HepG2 (cell line): Measurements from ENCODE around the gene PROC. TPM values are rescaled to one million over a fixed set of nuclear protein-coding genes. Genes with fewer than 3 reads are reported as not detected.

ENCODE experiments used
- CBFB ChIP-seq: sonication (generic); formaldehyde crosslinking; IDR thresholded peaks from 2 replicates; pipeline ENCODE4 v1.4.0; 2020; ENCODE audit warnings: missing genetic modification reagents
- CHD4 ChIP-seq: fragments of 200-600 bp; sonication (generic); IDR thresholded peaks from 2 replicates; pipeline ENCODE4 v1.7.0; 2017; ENCODE audit warnings: mild to moderate bottlenecking, low read length, borderline replicate concordance
- CTCF ChIP-seq: sonication (generic); formaldehyde crosslinking; IDR thresholded peaks from 2 replicates; pipeline ENCODE4 v1.5.0; 2020; ENCODE audit warnings: mild to moderate bottlenecking, missing genetic modification reagents, moderate library complexity
- FOSL1 ChIP-seq: sonication (generic); formaldehyde crosslinking; IDR thresholded peaks from 2 replicates; pipeline ENCODE4 v1.9.0; 2021; ENCODE audit warnings: missing genetic modification reagents, borderline replicate concordance
- HIC2 ChIP-seq: sonication (generic); formaldehyde crosslinking; IDR thresholded peaks from 2 replicates; pipeline ENCODE4 v1.9.0; 2022; ENCODE audit warnings: low read depth, missing genetic modification reagents
- IKZF5 ChIP-seq: IDR thresholded peaks from 2 replicates; pipeline ENCODE4 v1.6.1; 2018; ENCODE audit warnings: missing genetic modification reagents, mild to moderate bottlenecking, missing compliant biosample characterization
- KDM4B ChIP-seq: sonication (generic); formaldehyde crosslinking; IDR thresholded peaks from 2 replicates; pipeline ENCODE4 v1.4.0; 2020; ENCODE audit warnings: missing genetic modification reagents
- MTERF4 ChIP-seq: sonication (generic); formaldehyde crosslinking; IDR thresholded peaks from 2 replicates; pipeline ENCODE4 v1.8.0; 2023; ENCODE audit warnings: mild to moderate bottlenecking, missing genetic modification reagents
- NFYC ChIP-seq: IDR thresholded peaks from 2 replicates; pipeline ENCODE4 v1.6.1; 2016; ENCODE audit warnings: missing genetic modification reagents, missing compliant biosample characterization
- PAX8 ChIP-seq: sonication (generic); formaldehyde crosslinking; IDR thresholded peaks from 2 replicates; pipeline ENCODE4 v1.8.0; 2022; ENCODE audit warnings: mild to moderate bottlenecking, missing genetic modification reagents, borderline replicate concordance
- PLSCR1 ChIP-seq: sonication (generic); formaldehyde crosslinking; IDR thresholded peaks from 2 replicates; pipeline ENCODE4 v1.5.0; 2020; ENCODE audit warnings: missing genetic modification reagents, mild to moderate bottlenecking, borderline replicate concordance
- RFX1 ChIP-seq: fragments of 450-650 bp; IDR thresholded peaks from 2 replicates; pipeline ENCODE4 v1.6.1; 2017
- RNF2 ChIP-seq: fragments of 450-650 bp; conservative IDR thresholded peaks from 2 replicates; pipeline ENCODE4 v1.6.1; 2016; ENCODE audit warnings: low read depth
- TEF ChIP-seq: sonication (generic); formaldehyde crosslinking; IDR thresholded peaks from 2 replicates; pipeline ENCODE4 v1.5.0; 2020; ENCODE audit warnings: missing genetic modification reagents
- ZBTB2 ChIP-seq: sonication (generic); formaldehyde crosslinking; IDR thresholded peaks from 2 replicates; pipeline ENCODE4 v1.8.0; 2022; ENCODE audit warnings: low read depth, missing genetic modification reagents
- ZBTB42 ChIP-seq: sonication (generic); formaldehyde crosslinking; IDR thresholded peaks from 2 replicates; pipeline ENCODE4 v1.5.0; 2020; ENCODE audit warnings: mild to moderate bottlenecking, missing genetic modification reagents
- ZNF224 ChIP-seq: sonication (generic); formaldehyde crosslinking; IDR thresholded peaks from 2 replicates; pipeline ENCODE4 v1.5.0; 2020; ENCODE audit warnings: mild to moderate bottlenecking, missing genetic modification reagents
- ZNF260 ChIP-seq: sonication (generic); formaldehyde crosslinking; IDR thresholded peaks from 2 replicates; pipeline ENCODE4 v1.4.0; 2020; ENCODE audit warnings: missing genetic modification reagents, low read depth, mild to moderate bottlenecking, borderline replicate concordance
- ZNF431 ChIP-seq: sonication (generic); formaldehyde crosslinking; IDR thresholded peaks from 2 replicates; pipeline ENCODE4 v1.9.0; 2022; ENCODE audit warnings: missing genetic modification reagents, low read depth, mild to moderate bottlenecking, borderline replicate concordance
- ZNF564 ChIP-seq: sonication (generic); formaldehyde crosslinking; IDR thresholded peaks from 2 replicates; pipeline ENCODE4 v1.8.1; 2023; ENCODE audit warnings: mild to moderate bottlenecking, missing genetic modification reagents
- polyA plus RNA-seq, 8 experiments: library from polyadenylated mRNA; depleted of rRNA in 3 of 8; stranded (reverse) in 7 of 8; unstranded in 1 of 8; fragments of >200 nt; fragmentation: Illumina TruSeq in 4 of 8; extraction: Trizol in 4 of 8; gene quantifications; 2 replicates each; pipeline versions ENCODE4 v1.2.1 to v1.2.3, GENCODE V29; 2011 to 2016; ENCODE audit warnings: low read depth in 4 of 8, missing spikeins in 1 of 8, mixed read lengths in 1 of 8; ENCODE audit not compliant: insufficient read depth in 1 of 8
- total RNA-seq, 5 experiments: library from RNA; depleted of rRNA; stranded (reverse); fragments of >200 nt; fragmentation: Illumina TruSeq; extraction: Trizol; gene quantifications; 2 replicates each; pipeline ENCODE4 v1.2.3, GENCODE V29; 2016; ENCODE audit warnings: low read depth in 1 of 5

Gene PROC
- total and polyA plus RNA-seq, 2 of the 13 experiments (the other 11 are each of a cell fraction or from before 2014, with no cell fraction given) = 134 to 185 TPM

GRCh38 chr2:127418300-127419111 is at the start of gene PROC (continued):
- TF ChIP-seq RFX1 = no peak
- TF ChIP-seq IKZF5 (CRISPR knock-in tag) = no peak; the same call in 1 of the 2 replicates
- peak; percentile 85; the same call in 1 of the 2 replicates for TF ChIP-seq PAX8 (CRISPR knock-in tag)
- peak; percentile 50; the same call in 1 of the 2 replicates for TF ChIP-seq MTERF4 (CRISPR knock-in tag)
- peak; percentile 91 for TF ChIP-seq ZBTB42 (CRISPR knock-in tag)
- peak; percentile 69; the same call in 1 of the 2 replicates for TF ChIP-seq ZNF224 (CRISPR knock-in tag)
- TF ChIP-seq PLSCR1 (CRISPR knock-in tag) = no peak
- no peak for TF ChIP-seq KDM4B (CRISPR knock-in tag)
- TF ChIP-seq TEF = no peak
- TF ChIP-seq CTCF (CRISPR knock-in tag) = peak; percentile 47
- peak; percentile 94 for TF ChIP-seq ZNF431 (CRISPR knock-in tag)
- TF ChIP-seq ZNF564 = peak; percentile 76; the same call in 1 of the 2 replicates
- TF ChIP-seq CHD4 = peak; percentile 74; the same call in 1 of the 2 replicates
- TF ChIP-seq ZBTB2 (CRISPR knock-in tag) = no peak
- TF ChIP-seq HIC2 = peak; percentile 94
- TF ChIP-seq NFYC (CRISPR knock-in tag) = peak; percentile 47
- peak; percentile 87 for TF ChIP-seq RNF2
- TF ChIP-seq FOSL1 (CRISPR knock-in tag) = no peak
- TF ChIP-seq ZNF260 (CRISPR knock-in tag) = 0 out of 2 replicates have a peak, but pooled peaks have one; percentile 77
- peak; percentile 98 for TF ChIP-seq CBFB (CRISPR knock-in tag)
